GM12873 (cell line): ENCODE measurements around the gene ZNF711.
A peak's percentile ranks its signal among the peaks of the same experiment; 100 is the strongest.

ENCODE experiments used
- CTCF ChIP-seq: IDR thresholded peaks from 2 replicates; pipeline ENCODE4 v1.5.1; 2012; ENCODE audit warnings: low read depth, mild to moderate bottlenecking, moderate library complexity, low read length, control low read depth; ENCODE audit not compliant: insufficient read depth; ENCODE audit errors: missing control alignments

Gene ZNF711

GRCh38 chrX:85243155-85243554 is 636 bp upstream of the ZNF711 start:
- TF ChIP-seq CTCF = no peak

DNA sequence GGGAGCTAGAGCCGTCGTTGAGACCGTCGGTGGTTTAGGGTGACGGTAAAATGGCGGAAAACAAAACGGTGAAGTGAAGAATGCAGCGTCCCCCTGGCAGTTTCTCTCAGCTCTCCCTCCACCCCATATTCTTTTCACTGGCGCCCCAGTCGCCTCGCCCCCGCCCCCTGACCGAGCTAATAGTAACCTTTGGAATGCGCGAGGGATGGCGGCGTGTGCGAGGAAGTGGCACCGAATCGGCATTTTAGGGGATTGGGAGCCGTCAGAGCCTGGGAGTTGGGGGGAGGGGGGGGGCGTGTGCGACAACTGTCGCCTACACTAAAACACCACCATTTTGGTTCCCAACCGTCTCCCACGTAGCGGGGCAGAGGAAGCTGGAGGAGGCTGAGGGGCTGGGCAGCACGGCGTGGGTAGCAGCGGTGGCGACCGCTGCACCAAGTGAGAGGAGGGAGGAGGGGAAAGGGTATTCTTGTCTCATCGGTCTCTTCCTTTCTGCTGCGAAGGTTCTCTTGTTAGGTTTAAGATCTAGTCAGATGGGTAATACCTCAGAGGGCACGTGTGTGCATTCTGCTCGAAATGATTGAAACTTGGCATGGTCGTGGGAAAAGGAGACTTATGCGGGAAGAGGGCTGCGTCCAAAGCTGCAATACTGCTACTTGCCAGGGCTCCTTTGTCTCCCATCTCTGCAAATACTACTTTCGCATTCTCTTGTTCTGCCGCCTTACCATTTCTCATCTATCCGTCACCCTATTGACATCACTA is 840 bp downstream of the ZNF711 start:
- TF ChIP-seq CTCF = no peak

DNA sequence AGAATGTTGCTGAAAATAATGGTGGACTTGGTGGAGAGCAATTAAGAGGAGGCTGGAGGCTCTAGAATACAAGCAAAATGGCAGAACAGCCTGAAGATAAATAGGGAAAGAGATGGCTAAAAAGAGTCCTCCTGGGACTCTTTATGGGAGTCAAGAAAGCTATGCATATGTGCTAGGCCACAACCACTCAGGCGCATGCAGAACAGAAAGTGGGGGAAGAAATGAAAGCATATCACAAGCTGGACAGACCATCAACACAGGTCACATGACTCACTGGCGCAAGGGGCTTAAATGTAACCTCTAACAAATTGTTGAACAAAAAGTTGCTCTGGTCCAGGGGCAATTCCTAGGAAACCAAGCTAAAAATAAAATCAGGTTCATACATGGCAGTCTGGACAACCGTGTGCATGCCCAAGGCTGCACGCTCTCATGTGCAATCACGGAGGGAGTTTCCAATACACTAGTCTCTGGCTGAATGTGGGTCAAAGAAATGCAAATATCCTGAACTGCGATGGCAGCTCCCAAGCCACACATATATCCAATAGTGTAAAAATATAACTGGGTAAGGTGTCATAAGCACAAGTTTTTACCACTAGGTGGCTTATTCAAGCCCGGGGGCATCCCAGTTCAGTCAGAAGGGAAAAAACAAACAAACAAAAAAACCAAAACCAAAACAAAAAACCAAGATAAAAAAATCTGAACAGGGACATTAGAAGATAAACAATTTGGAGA is 45.4 kb downstream of the ZNF711 start:
- TF ChIP-seq CTCF = no peak

DNA sequence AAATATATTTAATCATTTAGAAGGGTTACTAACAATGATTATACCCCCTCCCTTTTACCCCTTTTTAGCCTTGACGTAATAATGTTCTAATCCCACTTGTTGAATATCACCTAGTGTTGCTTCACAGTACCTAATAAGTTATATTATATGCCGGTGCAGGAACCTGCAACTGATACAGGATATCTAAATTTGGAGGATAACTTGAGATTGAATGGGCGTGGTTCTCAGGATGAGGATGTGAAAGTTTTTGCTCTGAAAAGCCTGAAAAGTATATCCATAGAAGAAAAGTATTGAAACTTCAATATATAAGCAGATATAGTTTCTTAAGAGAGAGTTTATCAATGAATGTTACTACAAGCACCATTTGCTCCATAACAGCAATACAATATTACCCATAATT is 59.8 kb downstream of the ZNF711 start:
- TF ChIP-seq CTCF = no peak

DNA sequence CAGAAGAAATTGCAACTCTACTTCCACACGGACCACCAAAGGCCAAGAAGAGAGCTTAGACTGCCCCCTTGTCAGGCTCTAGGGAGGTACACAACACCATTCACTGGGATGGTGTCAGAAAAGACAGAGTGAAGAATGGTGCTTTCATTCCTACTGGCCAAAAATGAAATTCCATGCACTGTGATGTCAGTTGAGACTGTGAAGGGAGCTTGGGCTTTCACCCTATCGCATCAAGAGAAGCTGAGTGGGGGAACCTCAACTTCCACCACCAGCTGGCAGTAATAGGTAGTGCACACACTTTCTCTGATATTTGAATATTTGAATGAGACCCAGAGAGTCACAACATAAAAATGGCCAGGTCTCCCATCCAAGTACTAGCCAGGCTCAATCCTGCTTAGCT is 65.9 kb downstream of the ZNF711 start:
- TF ChIP-seq CTCF = peak; percentile 25
